ENCODE measurements around the gene TRIM17.

- no peak for TF ChIP-seq CTCF (IDR thresholded peaks at IDR 0.05; ENCODE audit: low read depth, low read length)
- no peak for TF ChIP-seq POLR2A (IDR thresholded peaks at IDR 0.05; ENCODE audit: extremely low read depth, insufficient read length)
Observed at GRCh38 chr1:228417483-228418203, 982 bp upstream of the TRIM17 start.

Data from NB4 (cell line).